Suppressor macrophage treated with lipopolysaccharide for 4 hours (primary cell): ENCODE measurements around the gene TMX4.
"Not testable (repeated sequence)": the region's sequence is repeated elsewhere in the genome, so short reads cannot be mapped to it uniquely, and the experiment has no call there.

ENCODE experiments used
- DNase-seq: peaks from one replicate; pipeline ENCODE4 v3.0.0-alpha.2; 2020

TMX4 gene

DNA sequence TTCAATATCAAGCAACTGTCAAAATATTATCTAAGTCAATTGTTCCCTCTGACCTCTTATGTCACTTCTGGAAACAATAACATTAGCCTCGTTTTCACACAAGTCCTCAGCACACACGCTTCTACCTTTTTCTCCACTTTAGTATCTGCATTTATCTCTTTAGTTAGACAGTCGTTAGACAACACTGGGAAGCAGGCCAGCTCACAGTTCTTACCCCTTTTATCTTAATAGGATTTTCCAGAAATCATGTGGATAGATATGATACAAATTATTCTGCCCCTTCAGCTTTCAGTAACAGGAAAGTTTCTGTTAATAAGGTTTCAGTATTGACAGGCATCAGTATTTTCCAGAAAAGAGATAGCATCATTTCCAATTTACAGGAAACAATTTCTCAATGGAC is 53.4 kb downstream of the TMX4 start:
- no peak for DNase-seq

GRCh38 chr20:7959484-7959883 is 60.1 kb downstream of the TMX4 start:
- no peak for DNase-seq

DNA sequence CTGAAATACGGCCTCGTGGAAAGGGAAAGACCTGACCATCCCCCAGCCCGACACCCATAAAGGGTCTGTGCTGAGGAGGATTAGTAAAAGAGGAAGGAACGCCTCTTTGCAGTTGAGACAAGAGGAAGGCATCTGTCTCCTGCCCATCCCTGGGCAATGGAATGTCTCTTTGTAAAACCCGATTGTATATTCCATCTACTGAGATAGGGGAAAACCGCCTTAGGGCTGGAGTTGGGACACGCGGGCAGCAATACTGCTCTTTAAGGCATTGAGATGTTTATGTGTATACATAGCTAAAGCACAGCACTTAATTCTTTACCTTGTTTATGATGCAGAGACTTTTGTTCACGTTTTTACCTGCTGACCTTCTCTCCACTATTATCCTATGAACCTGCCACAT is 63.0 kb downstream of the TMX4 start:
- not testable (repeated sequence) for DNase-seq

GRCh38 chr20:7950387-7950786 is 69.2 kb downstream of the TMX4 start:
- no peak for DNase-seq

- no peak for DNase-seq
Measured at GRCh38 chr20:7943891-7944290, 75.7 kb downstream of the TMX4 start.

- no peak for DNase-seq
Measured at GRCh38 chr20:7940341-7940740, 79.2 kb downstream of the TMX4 start, which contains the start of gene HAO1. HAO1 (minus strand) TSS chr20:7940458; CDS start chr20:7940422, 36 bp downstream.

- DNase-seq, result no peak
Measured at GRCh38 chr20:7939663-7940062, 79.9 kb downstream of the TMX4 start.

DNA sequence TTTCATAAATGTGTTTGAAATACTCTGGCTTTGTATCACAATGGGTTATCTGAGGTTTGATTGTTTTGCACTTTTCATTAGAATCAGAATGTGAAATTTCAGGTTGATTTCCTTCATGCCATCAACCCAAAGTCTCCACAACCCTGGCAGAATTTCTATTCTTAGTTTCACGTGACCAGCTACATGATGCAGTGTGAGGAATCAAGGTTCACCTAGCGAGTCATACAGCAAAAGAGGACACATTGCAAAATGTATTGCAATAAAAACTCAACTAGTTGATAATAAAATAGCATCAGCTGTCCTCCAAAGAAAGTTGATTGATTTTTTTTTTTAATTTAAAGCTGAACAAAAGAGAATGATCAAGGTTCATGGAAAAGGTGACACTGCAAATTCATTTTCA is 81.5 kb downstream of the TMX4 start:
- DNase-seq, result no peak

DNA sequence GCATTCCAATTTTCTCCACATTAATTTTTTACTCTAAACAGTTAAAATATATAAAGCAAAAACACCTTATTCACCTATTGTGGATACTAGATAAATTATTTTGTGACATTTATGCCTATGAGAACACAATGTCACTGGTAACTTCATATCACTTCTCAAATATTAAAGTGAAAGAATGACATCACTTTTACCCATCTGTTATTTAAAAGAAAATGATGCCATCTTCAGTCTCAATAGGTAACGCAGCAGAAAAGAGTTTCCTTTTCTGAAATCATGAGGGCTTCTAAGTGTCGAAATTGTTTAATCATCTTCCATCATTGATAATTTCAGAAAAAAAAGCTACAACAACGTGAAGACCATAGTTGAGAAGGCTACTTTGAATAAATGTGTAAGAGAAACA is 82.2 kb downstream of the TMX4 start:
- no peak for DNase-seq

GRCh38 chr20:7935027-7935551 is 84.5 kb downstream of the TMX4 start:
- peak; percentile 26 for DNase-seq

GRCh38 chr20:7933346-7933745 is 86.2 kb downstream of the TMX4 start:
- DNase-seq, result peak; percentile 5

DNA sequence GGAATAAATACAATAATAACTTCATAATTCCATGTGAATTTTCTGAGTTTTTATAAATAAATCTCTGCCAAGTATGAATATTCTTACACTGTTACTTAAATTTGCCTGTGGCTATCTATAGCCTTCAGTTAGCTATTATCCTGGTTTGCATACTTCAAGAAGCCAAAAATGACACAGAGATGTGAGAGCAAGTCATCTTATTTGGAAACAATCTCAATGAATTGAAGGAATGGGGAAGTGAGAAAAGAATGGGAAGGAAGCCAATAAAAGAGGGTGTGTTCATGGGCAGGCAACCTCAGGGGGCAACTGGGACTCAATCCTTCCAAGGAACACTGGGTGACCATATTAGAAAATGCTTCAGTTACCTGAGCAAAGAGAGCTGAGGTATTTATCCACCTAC is 89.2 kb downstream of the TMX4 start:
- DNase-seq, result peak; percentile 57
